Neural progenitor cell (in vitro differentiated cells): ENCODE measurements around the gene SCFD2. TPM values are rescaled to one million over a fixed set of nuclear protein-coding genes. Genes with fewer than 3 reads are reported as not detected.

ENCODE experiments used
- DNase-seq: peaks from one replicate; pipeline ENCODE4 v3.0.0-alpha.2; 2016; ENCODE audit warnings: low spot score
- H2AFZ ChIP-seq: fragments of 200-600 bp; sonication (generic); replicated peaks from 2 replicates; pipeline ENCODE4 v1.6.1; 2016; ENCODE audit warnings: antibody characterized with exemption
- H3F3A ChIP-seq: fragments of 200-600 bp; sonication (generic); 2 replicates; pipeline ENCODE4 v1.6.1; 2016; ENCODE audit warnings: antibody characterized with exemption, low read depth
- H3K27ac ChIP-seq: fragments of 200-600 bp; sonication (generic); 2 replicates; pipeline ENCODE4 v1.5.1; 2016; ENCODE audit warnings: mild to moderate bottlenecking
- H3K27me3 ChIP-seq: fragments of 200-600 bp; sonication (generic); 2 replicates; pipeline ENCODE4 v1.6.1; 2016; ENCODE audit warnings: mild to moderate bottlenecking, moderate library complexity
- H3K36me3 ChIP-seq: fragments of 200-600 bp; sonication (generic); 2 replicates; pipeline ENCODE4 v1.5.1; 2016
- H3K4me1 ChIP-seq: fragments of 200-600 bp; sonication (generic); 2 replicates; pipeline ENCODE4 v1.6.1; 2016; ENCODE audit warnings: mixed run types
- H3K4me2 ChIP-seq: fragments of 200-600 bp; sonication (generic); 2 replicates; pipeline ENCODE4 v1.6.1; 2016
- H3K4me3 ChIP-seq: fragments of 200-600 bp; sonication (generic); 2 replicates; pipeline ENCODE4 v1.5.1; 2016
- H3K79me2 ChIP-seq: fragments of 200-600 bp; sonication (generic); 2 replicates; pipeline ENCODE4 v1.6.1; 2016; ENCODE audit warnings: low read depth
- H3K9ac ChIP-seq: fragments of 200-600 bp; sonication (generic); 2 replicates; pipeline ENCODE4 v1.6.1; 2016
- H3K9me3 ChIP-seq: fragments of 200-600 bp; sonication (generic); 2 replicates; pipeline ENCODE4 v1.5.1; 2016; ENCODE audit warnings: low read depth
- H4K20me1 ChIP-seq: fragments of 200-600 bp; sonication (generic); 2 replicates; pipeline ENCODE4 v1.6.1; 2016; ENCODE audit warnings: low read depth
- H3K27ac Mint-ChIP-seq: 3 replicates; pipeline ENCODE4 v1.8.0; 2021; ENCODE audit warnings: mixed read lengths
- H3K27me3 Mint-ChIP-seq: 2 replicates; pipeline ENCODE4 v1.8.0; 2022; ENCODE audit warnings: low read depth, mild to moderate bottlenecking, inconsistent platforms, moderate library complexity, mixed read lengths; ENCODE audit not compliant: insufficient read depth
- H3K36me3 Mint-ChIP-seq: 3 replicates; pipeline ENCODE4 v1.8.0; 2021; ENCODE audit warnings: mixed read lengths
- H3K4me1 Mint-ChIP-seq: 3 replicates; pipeline ENCODE4 v1.8.0; 2021; ENCODE audit warnings: mixed read lengths
- H3K4me3 Mint-ChIP-seq: 3 replicates; pipeline ENCODE4 v1.8.0; 2021; ENCODE audit warnings: mild to moderate bottlenecking, moderate library complexity, mixed read lengths
- H3K9me3 Mint-ChIP-seq: 3 replicates; pipeline ENCODE4 v1.8.0; 2020; ENCODE audit warnings: mixed read lengths
- CTCF ChIP-seq: fragments of 200-600 bp; sonication (generic); IDR thresholded peaks from 2 replicates; pipeline ENCODE4 v1.5.1; 2017; ENCODE audit warnings: antibody characterized with exemption, mild to moderate bottlenecking
- EZH2 ChIP-seq: fragments of 200-600 bp; sonication (generic); IDR thresholded peaks from 2 replicates; pipeline ENCODE4 v1.6.1; 2017; ENCODE audit warnings: antibody characterized with exemption, mild to moderate bottlenecking, moderate library complexity
- EZH2phosphoT487 ChIP-seq: fragments of 200-600 bp; sonication (generic); IDR thresholded peaks from 2 replicates; pipeline ENCODE4 v1.6.1; 2017; ENCODE audit warnings: antibody characterized with exemption
- total RNA-seq: library from RNA; depleted of rRNA; stranded (reverse); fragments of >200 nt; gene quantifications from 2 replicates; pipeline ENCODE4 v1.2.3, GENCODE V29; 2015; ENCODE audit warnings: low replicate concordance

The SCFD2 gene
- total RNA-seq, 1 donor from 2014 or later = 4.8 TPM

GRCh38 chr4:53123171-53123570 lies 242.7 kb downstream of the SCFD2 start:
- H3K27ac ChIP-seq = no peak overlapping the region
- H3K4me1 Mint-ChIP-seq = peaks cover 29% of the 10 kb centered on the region
- H3K4me2 ChIP-seq = no peak overlapping the region

GRCh38 chr4:53122280-53123116 lies 243.4 kb downstream of the SCFD2 start:
- Histone ChIP-seq H3K4me3 (no peak overlapping the region), H2AFZ (no peak overlapping the region), H3K4me1 (peaks cover 17% of the 10 kb centered on the region), H4K20me1 (no peaks in the 10 kb centered on the region), H3K27ac (no peak overlapping the region), H3K4me2 (no peak overlapping the region), H3F3A (no peaks in the 10 kb centered on the region), H3K27me3 (no peaks in the 10 kb centered on the region), H3K9ac (no peak overlapping the region), H3K9me3 (no peaks in the 10 kb centered on the region), H3K36me3 (no peaks in the 10 kb centered on the region), H3K79me2 (no peaks in the 10 kb centered on the region)
- no peaks in the 10 kb centered on the region for H3K9me3 Mint-ChIP-seq
- H3K27me3 Mint-ChIP-seq = no peaks in the 10 kb centered on the region
- no peaks in the 10 kb centered on the region for H3K36me3 Mint-ChIP-seq
- H3K4me1 Mint-ChIP-seq = peaks cover 29% of the 10 kb centered on the region
- H3K4me3 Mint-ChIP-seq = no peak overlapping the region
- no peak overlapping the region for H3K27ac Mint-ChIP-seq
- DNase-seq = no peak
- no peak for TF ChIP-seq EZH2phosphoT487
- no peak for TF ChIP-seq CTCF
- TF ChIP-seq EZH2 = no peak

More at GRCh38 chr4:53123171-53123570, 242.7 kb downstream of the SCFD2 start:
- Histone ChIP-seq H3K9me3 (no peaks in the 10 kb centered on the region), H3K36me3 (no peaks in the 10 kb centered on the region), H3K27me3 (no peaks in the 10 kb centered on the region), H3K4me3 (no peak overlapping the region), H2AFZ (no peak overlapping the region), H3K4me1 (peaks cover 17% of the 10 kb centered on the region), H4K20me1 (no peaks in the 10 kb centered on the region), H3K79me2 (no peaks in the 10 kb centered on the region), H3F3A (no peaks in the 10 kb centered on the region), H3K9ac (no peak overlapping the region)
- Mint-ChIP-seq H3K9me3 (no peaks in the 10 kb centered on the region), H3K36me3 (no peaks in the 10 kb centered on the region), H3K27me3 (no peaks in the 10 kb centered on the region), H3K4me3 (no peak overlapping the region), H3K27ac (no peak overlapping the region)
- no peak for DNase-seq
- TF ChIP-seq EZH2phosphoT487 (no peak), CTCF (no peak), EZH2 (no peak)

- Histone ChIP-seq H3K27me3 (no peaks in the 10 kb centered on the region), H3K79me2 (no peaks in the 10 kb centered on the region), H3K36me3 (no peaks in the 10 kb centered on the region), H4K20me1 (no peaks in the 10 kb centered on the region), H2AFZ (peak overlapping the region; percentile 15), H3K4me3 (no peak overlapping the region), H3K9ac (no peak overlapping the region), H3K4me2 (no peak overlapping the region), H3K27ac (no peak overlapping the region), H3K9me3 (no peaks in the 10 kb centered on the region), H3F3A (no peaks in the 10 kb centered on the region), H3K4me1 (peaks cover 17% of the 10 kb centered on the region)
- Mint-ChIP-seq H3K27ac (no peak overlapping the region), H3K4me3 (no peak overlapping the region), H3K27me3 (no peaks in the 10 kb centered on the region), H3K4me1 (peaks cover 35% of the 10 kb centered on the region), H3K36me3 (no peaks in the 10 kb centered on the region), H3K9me3 (no peaks in the 10 kb centered on the region)
- no peak for TF ChIP-seq CTCF
- TF ChIP-seq EZH2 = no peak
- TF ChIP-seq EZH2phosphoT487 = no peak
- no peak for DNase-seq
These were observed 244.5 kb downstream of the SCFD2 start for GRCh38 chr4:53121264-53121865.
